ENCODE data around the gene ELK4. TPM values are rescaled to one million over a fixed set of nuclear protein-coding genes. Genes with fewer than 3 reads are reported as not detected.

ELK4 gene
- total and polyA plus RNA-seq, 11 donors: 5.0 to 54.9 (median 35.7) TPM

GRCh38 chr1:205568469-205569361 lies 63.1 kb downstream of the ELK4 start:
- 3 to 18% (median 4%) methylated on average over 8 to 90 of the region's 90 CpGs for WGBS, 4 donors
- Histone ChIP-seq H3K27me3 (peaks cover 4 to 38% (median 15%) of the 10 kb centered on the region in 9 donors), H3K9me3 (no peaks in the 10 kb centered on the region), H3K27ac (peak overlapping the region in 2 of 12 donors; percentile 31 to 34), H3K4me3 (peak overlapping the region in 11 of 12 donors; percentile 22 to 62 (median 47)), H3K4me1 (peaks cover 0 to 17% (median 0%) of the 10 kb centered on the region in 12 donors), H3K36me3 (no peaks in the 10 kb centered on the region)
- TF ChIP-seq CTCF (IDR thresholded peaks at IDR 0.05) (peak in 6 of 12 donors; percentile 16 to 37 (median 29)), POLR2A (IDR thresholded peaks at IDR 0.05) (no peak)
- ATAC-seq: peak in 3 of 4 donors; percentile 23 to 30 (median 27)
- peak in 1 of 5 donors; percentile 24 for DNase-seq
- intact Hi-C loops (cut with DNase I): loop anchor here in 3 of 10 donors (5.0 kb wide), 1 partner anchor 41 kb away; no protein-coding TSS in a partner anchor

GRCh38 chr1:205568135-205568468 lies 63.7 kb downstream of the ELK4 start:
- no peaks in the 10 kb centered on the region for H3K36me3 ChIP-seq
- DNase-seq (no peak), ATAC-seq (no peak)
- no peak overlapping the region for H3K27ac ChIP-seq
- peaks cover 4 to 38% (median 15%) of the 10 kb centered on the region in 9 donors for H3K27me3 ChIP-seq
- TF ChIP-seq CTCF (IDR thresholded peaks at IDR 0.05) (no peak), POLR2A (IDR thresholded peaks at IDR 0.05) (no peak)
- H3K4me1 ChIP-seq: peaks cover 0 to 17% (median 0%) of the 10 kb centered on the region in 12 donors
- H3K9me3 ChIP-seq: no peaks in the 10 kb centered on the region
- intact Hi-C loops (cut with DNase I): loop anchor here in 3 of 10 donors (5.0 kb wide), 1 partner anchor 41 kb away; no protein-coding TSS in a partner anchor
- WGBS, 4 donors: 58 to 66% (median 62%) methylated on average over 5 of the region's 5 CpGs
- H3K4me3 ChIP-seq: peak overlapping the region in 6 of 12 donors; percentile 40 to 62 (median 53)

- H3K36me3 ChIP-seq: no peaks in the 10 kb centered on the region
- peaks cover 4 to 38% (median 15%) of the 10 kb centered on the region in 9 donors for H3K27me3 ChIP-seq
- intact Hi-C loops (cut with DNase I): loop anchor here in 3 of 10 donors (5.0 kb wide), 1 partner anchor 40 kb away; no protein-coding TSS in a partner anchor
- peak in 1 of 5 donors; percentile 15 for DNase-seq
- peaks cover 0 to 17% (median 0%) of the 10 kb centered on the region in 12 donors for H3K4me1 ChIP-seq
- ATAC-seq: no peak
- TF ChIP-seq POLR2A (IDR thresholded peaks at IDR 0.05): no peak
- TF ChIP-seq CTCF (IDR thresholded peaks at IDR 0.05): no peak
- no peak overlapping the region for H3K27ac ChIP-seq
- peaks cover 0 to under 1% (median 0%) of the 10 kb centered on the region in 12 donors for H3K9me3 ChIP-seq
- H3K4me3 ChIP-seq: no peak overlapping the region
- 86 to 89% (median 88%) methylated on average over 6 of the region's 6 CpGs for WGBS, 4 donors
These were observed 64.1 kb downstream of the ELK4 start for GRCh38 chr1:205567716-205568115.

GRCh38 chr1:205565799-205566198 lies 66.0 kb downstream of the ELK4 start:
- intact Hi-C loops (cut with DNase I): loop anchor here in 3 of 10 donors (5.0 kb wide), 1 partner anchor 38 kb away; no protein-coding TSS in a partner anchor
- Histone ChIP-seq H3K9me3 (peaks cover 0 to 20% (median 12%) of the 10 kb centered on the region in 12 donors), H3K27me3 (peaks cover 4 to 38% (median 15%) of the 10 kb centered on the region in 9 donors), H3K27ac (no peak overlapping the region), H3K4me1 (peaks cover 0 to 17% (median 0%) of the 10 kb centered on the region in 12 donors), H3K4me3 (no peak overlapping the region), H3K36me3 (no peaks in the 10 kb centered on the region)
- DNase-seq: no peak
- no peak for TF ChIP-seq POLR2A (IDR thresholded peaks at IDR 0.05)
- no peak for TF ChIP-seq CTCF (IDR thresholded peaks at IDR 0.05)
- no peak for ATAC-seq
- whole genome bisulfite sequencing, 4 donors: 80 to 91% (median 82%) methylated on average over 3 of the region's 3 CpGs

Measured in heart left ventricle (tissue), 16 donors.